Measurements from ENCODE around the gene HPSE2.

The HPSE2 gene

GRCh38 chr10:98620503-98620902 lies 615.1 kb downstream of the HPSE2 start:
- TF ChIP-seq POLR2A (IDR thresholded peaks at IDR 0.05; ENCODE audit: low read depth, low read length) (no peak), SPI1 (IDR thresholded peaks at IDR 0.05; ENCODE audit: low read depth, low read length) (no peak), PAX5 (IDR thresholded peaks at IDR 0.05; ENCODE audit: insufficient read depth, low read length, severe bottlenecking) (no peak), TAF1 (IDR thresholded peaks at IDR 0.05; ENCODE audit: low read depth, low read length) (no peak), POU2F2 (IDR thresholded peaks at IDR 0.05; ENCODE audit: low read depth, low read length) (no peak), POLR2AphosphoS5 (IDR thresholded peaks at IDR 0.05; ENCODE audit: low read depth, low read length) (no peak)
- no peak for FAIRE-seq
- DNase-seq (ENCODE audit: insufficient read length, low spot score) = no peak

GRCh38 chr10:98619446-98619845 lies 616.2 kb downstream of the HPSE2 start:
- DNase-seq (ENCODE audit: insufficient read length, low spot score) (no peak), FAIRE-seq (no peak)
- TF ChIP-seq SPI1 (IDR thresholded peaks at IDR 0.05; ENCODE audit: low read depth, low read length) (no peak), TAF1 (IDR thresholded peaks at IDR 0.05; ENCODE audit: low read depth, low read length) (no peak), POU2F2 (IDR thresholded peaks at IDR 0.05; ENCODE audit: low read depth, low read length) (no peak)

GRCh38 chr10:98617906-98618520 lies 617.6 kb downstream of the HPSE2 start:
- FAIRE-seq = no peak
- TF ChIP-seq POLR2A (IDR thresholded peaks at IDR 0.05; ENCODE audit: low read depth, low read length) = no peak
- no peak for TF ChIP-seq TAF1 (IDR thresholded peaks at IDR 0.05; ENCODE audit: low read depth, low read length)
- TF ChIP-seq POU2F2 (IDR thresholded peaks at IDR 0.05; ENCODE audit: low read depth, low read length) = no peak
- no peak for TF ChIP-seq SPI1 (IDR thresholded peaks at IDR 0.05; ENCODE audit: low read depth, low read length)
- TF ChIP-seq PAX5 (IDR thresholded peaks at IDR 0.05; ENCODE audit: insufficient read depth, low read length, severe bottlenecking) = no peak
- no peak for TF ChIP-seq POLR2AphosphoS5 (IDR thresholded peaks at IDR 0.05; ENCODE audit: low read depth, low read length)
- DNase-seq (ENCODE audit: insufficient read length, low spot score) = no peak

GRCh38 chr10:98613446-98613845 lies 622.2 kb downstream of the HPSE2 start:
- DNase-seq (ENCODE audit: insufficient read length, low spot score) (no peak), FAIRE-seq (no peak)
- TF ChIP-seq PAX5 (IDR thresholded peaks at IDR 0.05; ENCODE audit: insufficient read depth, low read length, severe bottlenecking) (no peak), POLR2A (IDR thresholded peaks at IDR 0.05; ENCODE audit: low read depth, low read length) (no peak), POLR2AphosphoS5 (IDR thresholded peaks at IDR 0.05; ENCODE audit: low read depth, low read length) (no peak), POU2F2 (IDR thresholded peaks at IDR 0.05; ENCODE audit: low read depth, low read length) (no peak), TAF1 (IDR thresholded peaks at IDR 0.05; ENCODE audit: low read depth, low read length) (no peak), SPI1 (IDR thresholded peaks at IDR 0.05; ENCODE audit: low read depth, low read length) (no peak)

- TF ChIP-seq POU2F2 (IDR thresholded peaks at IDR 0.05; ENCODE audit: low read depth, low read length) (no peak), POLR2A (IDR thresholded peaks at IDR 0.05; ENCODE audit: low read depth, low read length) (no peak), POLR2AphosphoS5 (IDR thresholded peaks at IDR 0.05; ENCODE audit: low read depth, low read length) (no peak), TAF1 (IDR thresholded peaks at IDR 0.05; ENCODE audit: low read depth, low read length) (no peak), SPI1 (IDR thresholded peaks at IDR 0.05; ENCODE audit: low read depth, low read length) (no peak), PAX5 (IDR thresholded peaks at IDR 0.05; ENCODE audit: insufficient read depth, low read length, severe bottlenecking) (no peak)
- FAIRE-seq (no peak), DNase-seq (ENCODE audit: insufficient read length, low spot score) (no peak)
These were observed 624.2 kb downstream of the HPSE2 start for GRCh38 chr10:98611436-98611835.

- TF ChIP-seq POU2F2 (IDR thresholded peaks at IDR 0.05; ENCODE audit: low read depth, low read length) (no peak), SPI1 (IDR thresholded peaks at IDR 0.05; ENCODE audit: low read depth, low read length) (no peak), POLR2AphosphoS5 (IDR thresholded peaks at IDR 0.05; ENCODE audit: low read depth, low read length) (no peak), POLR2A (IDR thresholded peaks at IDR 0.05; ENCODE audit: low read depth, low read length) (no peak), TAF1 (IDR thresholded peaks at IDR 0.05; ENCODE audit: low read depth, low read length) (no peak), PAX5 (IDR thresholded peaks at IDR 0.05; ENCODE audit: insufficient read depth, low read length, severe bottlenecking) (no peak)
- DNase-seq (ENCODE audit: insufficient read length, low spot score) (no peak), FAIRE-seq (no peak)
These were observed 624.8 kb downstream of the HPSE2 start for GRCh38 chr10:98610836-98611235.

- TF ChIP-seq POU2F2 (IDR thresholded peaks at IDR 0.05; ENCODE audit: low read depth, low read length) (no peak), POLR2AphosphoS5 (IDR thresholded peaks at IDR 0.05; ENCODE audit: low read depth, low read length) (no peak), SPI1 (IDR thresholded peaks at IDR 0.05; ENCODE audit: low read depth, low read length) (no peak), TAF1 (IDR thresholded peaks at IDR 0.05; ENCODE audit: low read depth, low read length) (no peak), PAX5 (IDR thresholded peaks at IDR 0.05; ENCODE audit: insufficient read depth, low read length, severe bottlenecking) (no peak), POLR2A (IDR thresholded peaks at IDR 0.05; ENCODE audit: low read depth, low read length) (no peak)
- FAIRE-seq (no peak), DNase-seq (ENCODE audit: insufficient read length, low spot score) (no peak)
These were observed 625.4 kb downstream of the HPSE2 start for GRCh38 chr10:98610301-98610700.

GRCh38 chr10:98609265-98609664 lies 626.4 kb downstream of the HPSE2 start:
- TF ChIP-seq SPI1 (IDR thresholded peaks at IDR 0.05; ENCODE audit: low read depth, low read length) (no peak), POLR2A (IDR thresholded peaks at IDR 0.05; ENCODE audit: low read depth, low read length) (no peak), TAF1 (IDR thresholded peaks at IDR 0.05; ENCODE audit: low read depth, low read length) (no peak), PAX5 (IDR thresholded peaks at IDR 0.05; ENCODE audit: insufficient read depth, low read length, severe bottlenecking) (no peak), POU2F2 (IDR thresholded peaks at IDR 0.05; ENCODE audit: low read depth, low read length) (no peak)
- DNase-seq (ENCODE audit: insufficient read length, low spot score) = no peak

GRCh38 chr10:98608411-98608810 lies 627.2 kb downstream of the HPSE2 start:
- DNase-seq (ENCODE audit: insufficient read length, low spot score) (no peak), FAIRE-seq (no peak)
- TF ChIP-seq POLR2A (IDR thresholded peaks at IDR 0.05; ENCODE audit: low read depth, low read length) = no peak
- no peak for TF ChIP-seq POLR2AphosphoS5 (IDR thresholded peaks at IDR 0.05; ENCODE audit: low read depth, low read length)
- no peak for TF ChIP-seq POU2F2 (IDR thresholded peaks at IDR 0.05; ENCODE audit: low read depth, low read length)
- no peak for TF ChIP-seq PAX5 (IDR thresholded peaks at IDR 0.05; ENCODE audit: insufficient read depth, low read length, severe bottlenecking)
- no peak for TF ChIP-seq TAF1 (IDR thresholded peaks at IDR 0.05; ENCODE audit: low read depth, low read length)
- TF ChIP-seq SPI1 (IDR thresholded peaks at IDR 0.05; ENCODE audit: low read depth, low read length) = no peak

More at GRCh38 chr10:98609265-98609664, 626.4 kb downstream of the HPSE2 start:
- FAIRE-seq = no peak

GRCh38 chr10:98602224-98602623 lies 633.4 kb downstream of the HPSE2 start:
- DNase-seq (ENCODE audit: insufficient read length, low spot score) (no peak), FAIRE-seq (no peak)
- TF ChIP-seq TAF1 (IDR thresholded peaks at IDR 0.05; ENCODE audit: low read depth, low read length) = no peak
- no peak for TF ChIP-seq POLR2AphosphoS5 (IDR thresholded peaks at IDR 0.05; ENCODE audit: low read depth, low read length)
- TF ChIP-seq SPI1 (IDR thresholded peaks at IDR 0.05; ENCODE audit: low read depth, low read length) = no peak
- TF ChIP-seq POLR2A (IDR thresholded peaks at IDR 0.05; ENCODE audit: low read depth, low read length) = no peak
- no peak for TF ChIP-seq PAX5 (IDR thresholded peaks at IDR 0.05; ENCODE audit: insufficient read depth, low read length, severe bottlenecking)

All from GM12891 (cell line).